ENCODE results near the gene CCNK. TPM values are rescaled to one million over a fixed set of nuclear protein-coding genes. Genes with fewer than 3 reads are reported as not detected.

CCNK gene
- total and polyA plus RNA-seq, 2 of the 13 experiments (the other 11 are each of a cell fraction or from before 2014, with no cell fraction given): 4.9 to 9.7 TPM

DNA sequence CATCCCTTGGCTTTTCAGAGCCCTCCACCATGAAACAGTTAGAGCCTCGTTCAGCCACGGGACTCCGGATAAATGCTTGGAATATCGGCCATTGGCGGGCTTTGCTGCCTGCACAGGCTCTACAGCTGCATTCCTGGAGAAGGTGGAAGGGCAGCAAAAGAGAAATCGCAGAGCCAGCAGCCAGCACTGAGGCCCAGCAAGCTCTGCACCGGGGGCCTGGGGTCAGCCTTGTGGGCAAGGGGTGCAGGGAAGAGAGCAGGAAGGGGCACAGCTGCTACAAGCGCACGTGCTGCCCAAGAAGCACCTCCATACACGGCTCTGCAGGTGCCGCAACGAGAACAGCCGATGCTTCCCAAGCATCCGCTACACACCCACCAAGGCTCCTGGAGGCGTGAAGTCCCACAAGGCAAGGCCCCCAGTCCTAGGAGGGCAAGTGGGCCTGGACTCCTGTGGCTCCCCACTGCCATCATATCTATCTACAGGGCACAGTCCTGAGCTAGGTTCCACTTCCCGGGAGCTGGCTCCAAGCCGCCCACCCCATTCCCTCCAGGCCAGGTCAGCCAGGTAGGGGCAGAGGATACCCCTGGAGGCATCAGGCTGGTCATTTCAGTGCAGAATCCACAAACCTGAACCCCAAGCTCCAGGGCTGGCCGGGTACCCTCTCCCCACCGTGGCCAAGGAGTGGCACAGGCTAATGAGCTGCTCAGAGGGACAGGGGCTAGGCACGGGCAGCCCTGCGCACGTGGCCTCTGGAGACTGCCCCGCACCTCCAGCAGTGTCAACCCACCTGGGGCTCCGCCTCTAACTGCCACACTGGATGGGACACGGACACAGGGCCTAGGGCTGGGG lies 40.2 kb downstream of the CCNK start (continued):
- TF ChIP-seq, protein P1, sequence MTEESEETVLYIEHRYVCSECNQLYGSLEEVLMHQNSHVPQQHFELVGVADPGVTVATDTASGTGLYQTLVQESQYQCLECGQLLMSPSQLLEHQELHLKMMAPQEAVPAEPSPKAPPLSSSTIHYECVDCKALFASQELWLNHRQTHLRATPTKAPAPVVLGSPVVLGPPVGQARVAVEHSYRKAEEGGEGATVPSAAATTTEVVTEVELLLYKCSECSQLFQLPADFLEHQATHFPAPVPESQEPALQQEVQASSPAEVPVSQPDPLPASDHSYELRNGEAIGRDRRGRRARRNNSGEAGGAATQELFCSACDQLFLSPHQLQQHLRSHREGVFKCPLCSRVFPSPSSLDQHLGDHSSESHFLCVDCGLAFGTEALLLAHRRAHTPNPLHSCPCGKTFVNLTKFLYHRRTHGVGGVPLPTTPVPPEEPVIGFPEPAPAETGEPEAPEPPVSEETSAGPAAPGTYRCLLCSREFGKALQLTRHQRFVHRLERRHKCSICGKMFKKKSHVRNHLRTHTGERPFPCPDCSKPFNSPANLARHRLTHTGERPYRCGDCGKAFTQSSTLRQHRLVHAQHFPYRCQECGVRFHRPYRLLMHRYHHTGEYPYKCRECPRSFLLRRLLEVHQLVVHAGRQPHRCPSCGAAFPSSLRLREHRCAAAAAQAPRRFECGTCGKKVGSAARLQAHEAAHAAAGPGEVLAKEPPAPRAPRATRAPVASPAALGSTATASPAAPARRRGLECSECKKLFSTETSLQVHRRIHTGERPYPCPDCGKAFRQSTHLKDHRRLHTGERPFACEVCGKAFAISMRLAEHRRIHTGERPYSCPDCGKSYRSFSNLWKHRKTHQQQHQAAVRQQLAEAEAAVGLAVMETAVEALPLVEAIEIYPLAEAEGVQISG (CRISPR knock-in tag; IDR thresholded peaks at IDR 0.05): no peak
- TF ChIP-seq ZNF343 (CRISPR knock-in tag; IDR thresholded peaks at IDR 0.05) (no peak), ZNF546 (CRISPR knock-in tag; conservative IDR thresholded peaks at IDR 0.05) (no peak), ZNF136 (CRISPR knock-in tag; IDR thresholded peaks at IDR 0.05; ENCODE audit: low read depth) (no peak), ZSCAN29 (CRISPR knock-in tag; conservative IDR thresholded peaks at IDR 0.05) (no peak)

DNA sequence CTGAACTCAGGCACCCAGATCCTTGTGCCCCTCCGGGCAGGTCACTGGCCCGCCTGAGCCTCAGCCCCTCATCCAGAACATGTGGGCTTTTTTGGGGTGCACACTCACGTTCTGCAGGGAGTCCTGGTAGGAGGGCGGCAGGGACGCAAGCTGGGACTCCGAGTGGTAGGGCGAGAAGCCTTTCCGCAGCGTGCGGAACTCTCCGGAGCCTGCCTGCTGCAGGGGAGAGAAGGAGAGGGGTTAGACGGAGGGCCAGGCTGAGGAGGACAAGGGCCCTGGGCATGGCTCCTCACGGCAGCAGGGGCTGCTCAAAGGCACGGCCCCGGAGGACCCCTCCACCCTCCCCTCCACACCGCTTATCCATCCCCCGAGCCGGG lies 40.8 kb downstream of the CCNK start:
- CTCF ChIA-PET (ENCODE audit: low intra/inter-chr PET ratio, low total read pairs): no interaction called here
- no peaks in the 10 kb centered on the region for H3K27me3 ChIP-seq (ENCODE audit: control insufficient read depth in 1 of 2, insufficient read depth in 2 of 2, low read length in 2 of 2)
- H3K4me1 ChIP-seq (ENCODE audit: insufficient read depth, low read length): peaks cover 21% of the 10 kb centered on the region
- H4K20me1 ChIP-seq (ENCODE audit: insufficient read depth, low read length): peaks cover 21% of the 10 kb centered on the region; the same call in 1 of the 2 replicates
- H3K9me3 ChIP-seq (ENCODE audit: low read length): no peaks in the 10 kb centered on the region
- H3K79me2 ChIP-seq (ENCODE audit: insufficient read depth, low read length): peaks cover 6% of the 10 kb centered on the region
- no peak overlapping the region for H2AFZ ChIP-seq (ENCODE audit: low read length)
- no peak for FAIRE-seq
- peaks cover 6 to 20% of the 10 kb centered on the region in 2 experiments; a peak in 4 of 5 replicates for H3K36me3 ChIP-seq (replicated peaks in 1 of 2; ENCODE audit: control insufficient read depth in 1 of 2, insufficient read depth in 2 of 2, low read length in 2 of 2)
- POLR2A ChIA-PET: interaction anchor here (1.3 to 1.4 kb wide), 2 partner anchors 30 to 33 kb away, joined by 3 read pairs; no protein-coding TSS in a partner anchor
- no peak overlapping the region for H3K4me2 ChIP-seq (ENCODE audit: low read depth, low read length)
- in situ Hi-C loops (cut with HindIII; ENCODE audit: extremely low pct_ligation_motif_present, low pct_unique_long_range_greater_than_20kb): loop anchor here (5.0 to 10.0 kb wide), 2 partner anchors 110 to 363 kb away; no protein-coding TSS in a partner anchor
- no peak for ATAC-seq
- H3K9ac ChIP-seq (ENCODE audit: insufficient read depth, low read depth, low read length): no peak overlapping the region
- intact Hi-C loops (cut with micrococcal nuclease; ENCODE audit: unreplicated experiment): no loop called here
- H3K27ac ChIP-seq (ENCODE audit: extremely low read length, insufficient read depth, low read length): no peak overlapping the region
- no TSS peak for BruUV-seq (replicated peaks)
- no peak overlapping the region for H3K4me3 ChIP-seq (replicated peaks in 1 of 3; ENCODE audit: insufficient read depth in 1 of 3, low read depth in 2 of 3, low read length in 3 of 3)
- DNase-seq (ENCODE audit: low spot score): no peak
- 91% methylated on average over 18 of the region's 18 CpGs for WGBS (ENCODE audit: low lambda C conversion rate)
- TF ChIP-seq, protein P2, sequence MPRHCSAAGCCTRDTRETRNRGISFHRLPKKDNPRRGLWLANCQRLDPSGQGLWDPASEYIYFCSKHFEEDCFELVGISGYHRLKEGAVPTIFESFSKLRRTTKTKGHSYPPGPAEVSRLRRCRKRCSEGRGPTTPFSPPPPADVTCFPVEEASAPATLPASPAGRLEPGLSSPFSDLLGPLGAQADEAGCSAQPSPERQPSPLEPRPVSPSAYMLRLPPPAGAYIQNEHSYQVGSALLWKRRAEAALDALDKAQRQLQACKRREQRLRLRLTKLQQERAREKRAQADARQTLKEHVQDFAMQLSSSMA (CRISPR knock-in tag; IDR thresholded peaks at IDR 0.05): no peak
- TF ChIP-seq AGO2 (optimal IDR thresholded peaks at IDR 0.05; ENCODE audit: low read depth, low read length) (peak; percentile 13), MED8 (CRISPR knock-in tag; IDR thresholded peaks at IDR 0.05; ENCODE audit: insufficient replicate concordance) (no peak)
- TF ChIP-seq, protein P3, sequence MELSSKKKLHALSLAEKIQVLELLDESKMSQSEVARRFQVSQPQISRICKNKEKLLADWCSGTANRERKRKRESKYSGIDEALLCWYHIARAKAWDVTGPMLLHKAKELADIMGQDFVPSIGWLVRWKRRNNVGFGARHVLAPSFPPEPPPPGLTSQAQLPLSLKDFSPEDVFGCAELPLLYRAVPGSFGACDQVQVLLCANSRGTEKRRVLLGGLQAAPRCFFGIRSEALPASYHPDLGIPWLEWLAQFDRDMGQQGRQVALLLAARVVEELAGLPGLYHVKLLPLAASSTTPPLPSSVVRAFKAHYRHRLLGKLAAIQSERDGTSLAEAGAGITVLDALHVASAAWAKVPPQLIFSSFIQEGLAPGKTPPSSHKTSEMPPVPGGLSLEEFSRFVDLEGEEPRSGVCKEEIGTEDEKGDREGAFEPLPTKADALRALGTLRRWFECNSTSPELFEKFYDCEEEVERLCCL (CRISPR knock-in tag; IDR thresholded peaks at IDR 0.05; ENCODE audit: borderline replicate concordance): no peak
- TF ChIP-seq, protein P4, sequence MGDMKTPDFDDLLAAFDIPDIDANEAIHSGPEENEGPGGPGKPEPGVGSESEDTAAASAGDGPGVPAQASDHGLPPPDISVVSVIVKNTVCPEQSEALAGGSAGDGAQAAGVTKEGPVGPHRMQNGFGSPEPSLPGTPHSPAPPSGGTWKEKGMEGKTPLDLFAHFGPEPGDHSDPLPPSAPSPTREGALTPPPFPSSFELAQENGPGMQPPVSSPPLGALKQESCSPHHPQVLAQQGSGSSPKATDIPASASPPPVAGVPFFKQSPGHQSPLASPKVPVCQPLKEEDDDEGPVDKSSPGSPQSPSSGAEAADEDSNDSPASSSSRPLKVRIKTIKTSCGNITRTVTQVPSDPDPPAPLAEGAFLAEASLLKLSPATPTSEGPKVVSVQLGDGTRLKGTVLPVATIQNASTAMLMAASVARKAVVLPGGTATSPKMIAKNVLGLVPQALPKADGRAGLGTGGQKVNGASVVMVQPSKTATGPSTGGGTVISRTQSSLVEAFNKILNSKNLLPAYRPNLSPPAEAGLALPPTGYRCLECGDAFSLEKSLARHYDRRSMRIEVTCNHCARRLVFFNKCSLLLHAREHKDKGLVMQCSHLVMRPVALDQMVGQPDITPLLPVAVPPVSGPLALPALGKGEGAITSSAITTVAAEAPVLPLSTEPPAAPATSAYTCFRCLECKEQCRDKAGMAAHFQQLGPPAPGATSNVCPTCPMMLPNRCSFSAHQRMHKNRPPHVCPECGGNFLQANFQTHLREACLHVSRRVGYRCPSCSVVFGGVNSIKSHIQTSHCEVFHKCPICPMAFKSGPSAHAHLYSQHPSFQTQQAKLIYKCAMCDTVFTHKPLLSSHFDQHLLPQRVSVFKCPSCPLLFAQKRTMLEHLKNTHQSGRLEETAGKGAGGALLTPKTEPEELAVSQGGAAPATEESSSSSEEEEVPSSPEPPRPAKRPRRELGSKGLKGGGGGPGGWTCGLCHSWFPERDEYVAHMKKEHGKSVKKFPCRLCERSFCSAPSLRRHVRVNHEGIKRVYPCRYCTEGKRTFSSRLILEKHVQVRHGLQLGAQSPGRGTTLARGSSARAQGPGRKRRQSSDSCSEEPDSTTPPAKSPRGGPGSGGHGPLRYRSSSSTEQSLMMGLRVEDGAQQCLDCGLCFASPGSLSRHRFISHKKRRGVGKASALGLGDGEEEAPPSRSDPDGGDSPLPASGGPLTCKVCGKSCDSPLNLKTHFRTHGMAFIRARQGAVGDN (CRISPR knock-in tag; IDR thresholded peaks at IDR 0.05): 0 out of 2 replicates have a peak, but pooled peaks have one; percentile 21

Measured in HepG2 (cell line).